Middle frontal gyrus (tissue), 1 donor: Measurements from ENCODE around the gene SLC43A2.

Experiments
- DNase-seq: peaks from one replicate; pipeline ENCODE4 v3.0.0-alpha.2; 2015; ENCODE audit warnings: low spot score; ENCODE audit errors: extremely low spot score

The SLC43A2 gene

DNA sequence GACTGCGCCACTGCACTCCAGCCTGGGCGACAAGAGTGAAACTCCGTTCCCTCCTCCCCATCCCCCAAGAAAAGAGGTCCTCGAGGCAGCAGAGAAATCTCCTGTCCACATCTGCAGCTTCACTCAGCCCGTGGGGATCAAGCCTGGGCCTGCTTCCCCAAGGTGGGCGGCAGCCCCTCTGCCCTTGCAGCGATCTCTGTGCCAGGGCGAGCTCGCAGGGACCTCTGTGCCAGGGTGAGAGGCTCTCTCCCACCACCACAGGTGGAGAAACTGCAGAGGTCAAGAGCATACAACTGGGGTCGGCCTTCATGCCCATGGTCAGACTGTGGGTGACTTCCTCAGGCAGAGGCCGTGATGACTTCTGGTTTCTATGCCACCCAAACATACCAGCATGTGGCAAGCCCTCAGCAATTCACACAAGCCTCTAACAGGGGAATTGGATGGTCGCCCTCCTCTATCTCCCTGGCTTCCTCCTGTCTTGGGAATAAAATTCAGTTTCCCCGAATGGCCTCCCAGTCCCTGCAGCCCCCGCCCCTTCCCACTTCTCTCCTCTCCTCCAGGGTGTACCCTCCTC lies 5.5 kb downstream of the SLC43A2 start:
- DNase-seq, result no peak

DNA sequence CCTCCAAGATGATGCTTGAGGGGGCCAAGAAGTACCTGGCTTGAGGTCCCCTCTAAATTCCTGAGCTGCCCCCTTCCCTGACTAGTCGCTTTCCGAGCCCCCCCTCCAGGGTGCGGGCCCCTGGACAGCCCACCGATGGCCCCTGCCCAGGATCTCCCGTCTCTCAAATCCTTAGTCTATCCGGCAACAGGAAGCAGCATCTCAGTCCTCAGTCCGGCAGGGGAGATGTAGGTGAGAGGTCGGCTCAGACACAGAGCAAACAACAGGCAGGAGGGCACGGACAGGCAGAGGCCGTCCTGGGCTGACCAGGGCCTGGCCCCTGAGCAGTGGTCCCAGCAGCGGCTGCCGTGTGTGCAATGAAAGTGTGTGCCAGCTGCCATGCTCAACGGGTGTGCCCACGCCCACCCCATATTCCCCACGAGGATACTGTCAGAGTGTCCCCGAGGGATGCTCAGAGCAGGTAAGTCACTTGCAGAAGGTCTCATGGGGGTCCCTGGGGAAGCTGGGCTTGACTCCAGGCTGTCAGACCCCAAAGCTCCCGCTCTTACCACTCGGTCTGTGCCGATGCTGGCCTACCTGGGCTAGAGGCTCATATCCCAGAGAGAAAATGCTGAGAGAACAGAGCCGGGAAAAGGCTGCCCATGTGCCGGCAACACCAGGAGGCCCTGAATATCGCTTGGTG lies 7.2 kb downstream of the SLC43A2 start:
- no peak for DNase-seq

DNA sequence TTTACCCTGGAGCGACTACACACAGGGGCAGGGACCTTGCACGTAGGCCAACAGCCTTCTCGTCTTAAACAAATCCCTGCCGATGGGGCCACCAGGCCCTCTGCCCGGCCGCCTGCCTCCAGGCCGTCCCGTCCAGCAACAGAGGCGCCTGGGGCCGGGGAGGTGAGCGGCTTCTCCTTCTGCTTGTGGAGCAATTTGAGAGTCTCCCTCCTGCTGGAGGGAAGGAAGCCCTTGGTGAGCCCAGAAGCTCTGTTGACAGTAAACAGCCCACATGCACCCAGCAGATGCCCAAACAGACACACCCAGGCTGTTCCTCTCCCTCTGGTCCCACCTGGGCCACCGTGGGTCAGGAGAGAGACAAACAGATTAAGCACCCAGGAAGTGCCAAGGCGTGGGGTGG lies 8.1 kb downstream of the SLC43A2 start:
- no peak for DNase-seq

DNA sequence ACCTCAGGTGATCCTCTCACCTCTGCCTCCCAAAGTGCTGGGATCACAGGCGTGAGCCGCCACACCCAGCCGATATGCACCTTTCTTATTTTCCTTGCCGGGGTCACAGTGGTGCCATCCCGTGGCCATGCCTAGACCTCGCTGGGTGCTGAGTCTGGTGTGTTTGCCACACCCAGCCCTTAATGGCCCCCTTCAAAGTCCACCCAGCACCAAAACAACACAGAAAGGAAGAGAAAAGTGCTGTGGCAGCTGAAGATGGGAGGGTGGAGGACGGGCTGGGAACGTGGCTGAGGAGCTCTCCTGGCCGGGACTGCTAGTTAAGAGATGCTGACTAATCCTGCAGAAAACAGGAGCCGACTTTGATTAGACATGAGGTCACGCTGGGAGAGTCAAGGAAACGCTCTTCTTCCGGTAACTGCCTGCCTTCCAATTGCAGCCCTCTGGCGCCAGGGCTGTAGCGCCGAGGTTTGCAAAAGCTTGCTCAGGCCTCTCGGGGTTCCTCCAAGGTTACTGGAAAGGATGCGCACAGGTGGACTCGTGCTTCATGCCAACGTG lies 10.9 kb downstream of the SLC43A2 start:
- no peak for DNase-seq

DNA sequence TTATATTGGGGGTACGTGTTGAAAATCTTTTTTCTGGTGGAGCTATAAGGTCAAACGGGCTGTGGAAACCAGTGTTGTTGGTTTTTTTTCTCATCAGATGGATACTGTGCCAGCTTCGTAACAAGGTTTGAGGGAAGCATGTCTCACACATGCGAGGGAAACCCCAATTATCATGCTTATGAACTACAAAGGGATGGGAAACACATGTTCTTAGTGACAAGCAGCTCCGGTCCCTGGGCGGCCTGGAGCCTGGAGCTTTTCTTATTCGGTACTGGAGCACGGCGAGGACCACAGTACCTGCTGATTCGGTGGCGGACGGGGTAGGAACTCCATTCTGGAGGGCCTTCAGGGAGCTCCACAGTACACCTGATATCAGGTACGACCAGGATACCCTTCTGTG lies 12.5 kb downstream of the SLC43A2 start:
- DNase-seq, result no peak

DNA sequence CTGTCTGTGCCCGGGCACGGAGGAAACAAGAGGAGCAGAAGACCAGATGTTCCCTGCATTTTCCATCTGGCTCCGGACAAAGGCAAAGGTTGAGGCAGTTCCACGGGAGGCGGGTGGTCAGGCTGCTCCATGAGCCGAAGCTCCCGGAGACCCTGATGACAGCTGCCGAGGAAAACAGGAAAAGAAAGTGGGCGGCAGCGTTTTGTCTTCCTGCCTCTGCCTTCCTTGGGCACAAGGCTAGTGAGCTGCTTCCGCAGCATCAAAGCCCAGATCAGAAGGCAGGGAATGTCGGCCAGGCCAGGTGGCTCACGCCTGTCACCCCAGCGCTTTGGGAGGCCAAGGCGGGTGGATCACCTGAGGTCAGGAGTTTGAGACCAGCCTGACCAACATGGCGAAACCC lies 16.2 kb downstream of the SLC43A2 start:
- DNase-seq, result no peak

DNA sequence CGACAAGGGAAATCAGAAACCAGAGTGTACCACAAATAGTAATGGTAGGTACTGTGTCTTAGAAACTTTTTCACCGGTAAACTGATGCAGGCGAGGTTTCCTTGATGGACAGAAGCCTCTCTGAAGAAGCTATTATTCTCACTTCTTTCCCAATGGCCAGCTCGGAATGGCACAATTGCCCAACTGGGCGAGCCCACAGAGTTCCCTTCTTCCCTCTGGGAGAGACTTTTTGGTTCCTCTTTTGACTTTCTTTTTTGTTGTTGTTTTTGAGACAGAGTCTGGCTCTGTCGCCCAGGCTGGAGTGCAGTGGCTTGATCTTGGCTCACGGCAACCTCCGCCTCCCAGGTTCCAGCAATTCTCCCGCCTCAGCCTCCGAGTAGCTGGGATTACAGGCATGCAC lies 16.9 kb downstream of the SLC43A2 start:
- DNase-seq, result no peak

DNA sequence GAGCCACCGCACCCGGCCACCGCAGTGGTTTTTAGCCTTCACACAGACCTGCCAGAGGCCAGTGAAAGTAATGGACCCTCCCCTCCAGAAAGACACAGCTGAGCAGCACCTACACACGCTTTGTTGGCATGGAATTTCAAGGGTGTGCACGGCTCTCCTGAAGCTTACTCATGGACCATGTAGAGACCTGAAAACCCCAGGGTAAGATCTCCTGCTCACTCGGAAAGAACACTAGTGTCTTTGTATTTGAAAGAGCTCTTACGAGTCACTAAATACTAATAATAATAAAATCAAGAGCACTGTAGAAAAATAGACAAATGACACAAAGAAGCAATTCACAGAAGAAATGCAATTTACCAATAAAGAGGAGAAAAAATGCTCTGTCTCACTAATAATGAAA lies 20.0 kb downstream of the SLC43A2 start:
- no peak for DNase-seq

DNA sequence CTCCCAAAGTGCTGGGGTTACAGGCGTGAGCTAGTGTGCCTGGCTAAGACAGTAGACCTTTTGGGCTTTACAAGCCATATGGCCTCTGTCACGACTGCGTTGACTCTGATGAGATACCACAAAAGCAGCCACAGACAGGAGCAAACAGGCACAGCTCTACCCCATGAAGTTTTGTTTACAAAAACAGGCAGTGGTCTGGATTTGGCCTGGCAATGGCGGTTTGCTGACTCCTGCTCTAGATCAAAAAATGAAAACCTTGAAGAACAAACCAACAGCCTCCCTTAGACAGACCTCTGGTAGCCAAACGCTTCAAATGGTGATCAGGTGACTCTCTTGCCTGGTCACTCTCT lies 20.7 kb downstream of the SLC43A2 start:
- DNase-seq, result no peak

DNA sequence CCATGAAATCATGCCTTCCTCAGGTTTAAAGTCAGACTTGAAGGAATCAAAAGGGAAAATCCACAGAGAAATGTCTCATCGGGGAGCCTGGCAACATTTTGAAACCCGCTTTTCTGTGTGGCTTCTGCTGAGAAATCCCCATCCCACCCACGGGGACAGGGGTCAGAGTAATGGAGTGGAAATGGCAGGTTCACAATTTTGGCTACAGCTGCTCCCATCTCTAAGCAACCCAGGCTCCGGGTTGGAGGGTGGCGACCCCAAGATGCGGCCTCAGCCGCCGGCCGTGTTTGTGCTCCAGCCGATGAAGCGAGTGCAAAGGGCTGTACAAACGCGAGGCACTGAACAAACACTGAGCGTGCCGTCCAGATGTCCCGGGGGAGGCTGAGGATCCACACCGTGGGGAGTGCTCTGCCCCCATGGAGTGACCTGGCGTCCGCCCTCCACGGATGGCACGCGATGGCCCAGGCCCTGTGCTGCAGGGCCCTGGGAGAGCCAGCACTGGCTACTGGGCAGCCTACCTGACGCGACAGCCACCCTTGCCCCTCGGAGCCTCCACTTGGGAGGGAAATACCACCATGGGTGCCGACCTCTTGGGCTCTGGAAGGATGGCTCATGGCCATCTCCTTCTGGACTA lies 22.2 kb downstream of the SLC43A2 start:
- DNase-seq, result no peak

DNA sequence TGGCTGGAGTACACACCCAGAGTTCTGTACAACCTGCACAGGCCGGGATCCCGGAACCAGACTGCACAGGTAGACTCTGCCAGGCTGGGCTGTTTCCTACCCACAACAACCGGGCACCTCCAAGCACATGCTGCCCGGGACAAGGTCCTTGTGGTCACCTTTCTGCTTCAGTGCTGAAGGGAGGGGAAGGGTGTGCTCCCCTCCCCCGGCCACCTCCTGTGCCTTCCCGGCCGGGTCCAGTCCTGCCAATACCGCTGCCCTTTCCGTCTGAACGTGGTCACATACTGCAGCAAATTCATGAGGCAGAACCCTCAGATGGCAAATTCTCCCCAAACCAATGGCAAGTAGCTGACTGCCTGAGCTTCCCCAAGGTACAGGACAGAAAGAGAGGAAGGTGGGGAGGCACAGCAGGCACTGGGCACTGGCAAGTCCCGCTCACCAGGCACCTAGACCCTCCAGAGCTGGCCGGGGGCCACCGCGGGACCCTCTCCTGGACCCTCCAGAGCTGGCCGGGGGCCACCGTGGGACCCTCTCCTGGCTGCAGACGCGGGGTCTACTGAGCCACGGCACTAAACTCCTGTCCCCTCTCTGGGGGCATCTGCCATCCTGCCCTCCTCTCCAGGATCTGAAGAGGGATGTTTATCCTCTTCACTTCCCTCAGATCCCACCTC lies 22.8 kb downstream of the SLC43A2 start:
- DNase-seq, result no peak

DNA sequence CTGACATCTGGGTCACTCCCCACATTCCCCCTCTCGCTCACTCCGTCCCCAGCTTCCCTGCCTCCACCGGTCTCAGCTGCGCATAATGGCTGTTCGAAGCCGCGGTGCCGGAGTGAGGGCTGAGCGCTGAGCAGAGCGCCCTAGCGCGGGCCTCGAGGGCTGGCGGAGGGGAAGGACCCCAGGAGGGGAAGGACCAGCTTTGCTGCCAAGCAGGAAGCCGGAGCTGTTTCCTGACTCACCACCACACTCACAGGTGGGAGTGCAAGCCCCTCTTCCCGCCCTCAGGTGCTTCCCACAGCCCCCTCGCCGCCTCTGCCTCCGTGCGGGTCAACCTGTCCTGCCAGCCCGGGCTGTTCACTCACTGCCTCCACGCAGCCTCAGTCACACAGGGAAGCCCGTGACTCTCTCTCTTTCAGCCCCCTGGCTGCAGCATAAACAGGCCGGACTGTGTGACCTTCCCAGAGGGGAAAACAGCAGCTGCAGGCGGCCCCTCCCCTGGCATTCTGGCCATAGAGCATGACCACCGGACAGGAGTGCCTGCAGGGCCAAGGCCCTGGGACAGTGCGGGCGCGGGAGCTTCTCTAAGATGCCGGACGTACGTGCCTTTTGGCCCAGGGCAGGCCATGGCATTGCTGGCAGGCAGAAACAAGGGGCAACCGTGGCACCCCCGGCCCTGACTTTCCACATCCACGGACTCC lies 23.7 kb downstream of the SLC43A2 start:
- DNase-seq, result no peak

DNA sequence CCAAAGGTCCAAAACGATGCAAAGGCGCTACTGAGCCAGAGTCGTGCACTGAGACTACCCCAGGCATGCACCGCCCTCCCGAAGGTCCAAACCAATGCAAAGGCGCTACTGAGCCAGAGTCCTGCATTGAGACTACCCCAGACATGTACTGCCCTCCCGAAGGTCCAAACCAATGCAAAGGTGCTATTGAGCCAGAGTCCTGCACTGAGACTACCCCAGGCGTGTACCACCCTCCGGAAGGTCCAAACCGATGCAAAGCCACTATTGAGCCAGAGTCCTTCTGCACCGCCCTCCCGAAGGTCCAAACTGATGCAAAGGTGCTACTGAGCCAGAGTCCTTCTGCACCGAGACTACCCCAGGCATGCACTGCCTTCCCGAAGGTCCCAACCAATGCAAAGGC lies 27.1 kb downstream of the SLC43A2 start:
- no peak for DNase-seq

DNA sequence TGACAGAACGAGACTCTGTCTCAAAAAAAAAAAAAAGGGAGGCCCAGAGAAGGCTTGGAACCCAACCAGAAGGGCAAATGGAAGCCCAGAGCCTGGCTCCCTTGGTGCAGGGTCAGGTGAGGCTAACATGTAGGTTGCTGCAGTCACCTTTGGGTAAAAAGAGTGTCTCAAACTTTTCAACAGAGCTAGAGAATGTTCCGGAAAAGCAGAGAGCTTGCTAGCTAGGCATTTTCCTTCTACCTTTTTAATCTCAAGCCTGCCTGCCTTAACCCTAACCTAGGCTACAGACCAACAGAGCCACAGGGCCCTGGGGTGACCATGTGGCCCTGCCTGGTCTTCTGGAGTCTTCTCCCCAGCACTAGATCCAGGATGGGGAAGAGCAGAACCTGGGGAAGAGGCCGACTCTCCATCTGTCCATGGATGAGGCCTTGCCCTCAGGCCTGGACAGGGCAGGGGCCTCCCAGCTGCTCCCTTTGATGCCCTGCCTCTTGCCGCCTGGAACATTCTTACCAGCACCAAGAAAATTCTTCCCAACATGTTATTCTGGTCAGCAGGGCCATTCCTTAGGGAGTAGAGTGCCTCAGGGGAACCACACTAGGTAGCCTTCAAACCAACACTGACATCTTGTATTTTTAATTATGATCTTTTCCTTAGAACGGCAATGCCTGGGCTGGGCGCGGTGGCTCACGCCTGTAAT lies 30.1 kb downstream of the SLC43A2 start:
- DNase-seq, result no peak

DNA sequence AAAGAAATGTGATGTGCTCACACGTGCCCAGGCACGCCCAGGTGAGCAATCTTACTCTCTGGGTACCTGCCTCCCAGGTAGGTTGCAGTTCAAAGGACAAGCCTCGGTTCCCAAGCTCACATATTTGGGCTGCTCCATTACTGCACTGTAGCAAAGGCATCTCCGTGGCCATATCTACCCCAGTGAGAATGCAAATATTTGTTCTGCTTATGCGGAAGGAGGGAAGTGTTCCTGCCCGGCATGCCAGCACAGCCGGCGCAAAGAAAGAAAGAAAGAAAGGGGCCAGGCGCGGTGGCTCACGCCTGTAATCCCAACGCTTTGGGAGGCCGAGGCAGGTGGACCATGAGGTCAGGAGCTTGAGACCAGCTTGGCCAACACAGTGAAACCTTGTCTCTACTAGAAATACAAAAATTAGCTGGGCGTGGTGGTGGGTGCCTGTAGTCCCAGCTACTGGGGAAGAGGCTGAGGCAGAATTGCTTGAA lies 30.7 kb downstream of the SLC43A2 start:
- DNase-seq, result no peak

DNA sequence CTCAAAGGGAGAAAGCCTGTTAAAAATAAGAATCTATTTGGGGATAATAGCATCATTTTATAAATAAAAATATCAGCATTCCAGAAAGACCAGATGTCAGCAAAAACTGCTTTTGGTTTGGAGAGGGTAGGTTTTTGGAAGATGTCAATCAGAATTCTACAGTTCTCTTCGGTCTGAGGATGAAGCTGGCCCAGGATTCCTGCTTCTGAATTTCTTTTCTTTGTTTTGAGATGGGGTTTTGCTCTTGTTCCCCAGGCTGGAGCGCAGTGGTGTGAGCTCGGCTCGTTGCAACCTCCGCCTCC lies 35.1 kb downstream of the SLC43A2 start:
- no peak for DNase-seq

DNA sequence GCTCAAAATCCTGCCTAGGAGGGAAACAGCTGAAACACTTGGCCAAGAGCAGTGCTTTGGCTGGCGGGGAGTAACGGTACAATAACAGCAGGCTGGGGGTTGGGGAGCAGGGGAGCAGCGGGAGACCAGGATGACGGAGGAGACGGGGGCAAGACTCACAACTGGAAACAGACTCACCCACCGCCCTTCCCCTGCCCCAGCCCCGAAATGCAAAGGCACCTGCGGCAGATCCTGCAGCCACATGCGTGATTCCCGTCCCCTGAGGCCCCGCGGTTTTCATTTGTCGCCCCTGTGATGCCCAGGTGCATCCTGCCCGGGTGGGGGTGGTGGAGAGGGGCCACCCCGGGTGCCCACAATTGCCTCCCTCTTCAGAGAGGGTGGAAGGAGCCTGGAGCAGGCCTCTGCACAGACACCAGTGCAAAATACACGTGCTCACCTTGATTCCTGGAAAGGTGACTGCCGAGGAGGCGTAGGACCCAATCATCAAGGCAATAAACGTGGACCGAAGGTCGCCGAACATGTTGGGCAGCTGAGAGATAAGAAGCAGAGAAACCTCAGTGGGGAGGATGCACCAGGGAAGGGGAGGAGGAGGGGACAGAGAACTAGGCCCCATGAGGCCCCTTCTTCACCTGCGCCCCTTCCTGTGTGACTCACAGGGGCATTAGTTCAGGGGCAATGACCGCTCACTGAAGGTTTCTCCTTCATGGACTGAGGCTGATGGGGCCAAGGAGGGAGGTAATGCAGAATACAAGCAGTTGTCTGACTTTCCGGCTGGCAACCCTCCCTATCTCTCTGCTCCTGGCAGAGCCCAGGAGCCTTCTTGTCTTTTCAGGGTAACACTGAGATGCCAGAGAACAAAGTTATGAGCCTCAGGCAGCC lies 35.6 kb downstream of the SLC43A2 start:
- DNase-seq, result no peak

DNA sequence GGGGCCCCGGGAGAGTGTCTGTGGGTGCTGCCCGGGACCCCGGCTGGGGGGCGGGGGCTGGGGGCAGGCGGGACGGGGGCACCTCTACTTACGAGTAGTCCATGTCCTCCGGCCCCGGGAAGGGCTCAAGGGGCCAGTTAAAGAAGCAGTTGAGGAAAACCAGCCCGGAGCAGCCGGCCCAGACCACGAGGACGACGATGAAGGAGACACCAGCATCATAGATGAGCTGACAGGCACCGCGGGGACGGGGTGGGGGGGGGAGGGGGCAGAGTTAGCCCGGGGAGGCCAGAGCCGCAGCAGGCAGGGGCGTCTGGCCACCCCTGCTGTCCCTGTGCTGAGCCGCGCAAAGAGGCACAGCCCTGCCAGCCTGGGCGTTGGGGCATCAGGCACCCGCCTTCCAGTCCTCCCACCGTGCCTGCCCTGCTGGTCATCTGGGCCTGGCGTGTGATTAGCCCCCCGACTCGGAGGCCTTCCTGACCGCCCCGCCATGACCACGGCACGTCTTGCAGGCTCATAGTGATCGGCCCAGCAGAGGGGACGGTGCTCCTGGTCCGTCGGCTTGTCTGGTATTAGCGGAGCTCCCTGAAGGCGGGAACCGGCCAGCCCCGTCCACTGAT lies 37.1 kb downstream of the SLC43A2 start:
- DNase-seq, result no peak

DNA sequence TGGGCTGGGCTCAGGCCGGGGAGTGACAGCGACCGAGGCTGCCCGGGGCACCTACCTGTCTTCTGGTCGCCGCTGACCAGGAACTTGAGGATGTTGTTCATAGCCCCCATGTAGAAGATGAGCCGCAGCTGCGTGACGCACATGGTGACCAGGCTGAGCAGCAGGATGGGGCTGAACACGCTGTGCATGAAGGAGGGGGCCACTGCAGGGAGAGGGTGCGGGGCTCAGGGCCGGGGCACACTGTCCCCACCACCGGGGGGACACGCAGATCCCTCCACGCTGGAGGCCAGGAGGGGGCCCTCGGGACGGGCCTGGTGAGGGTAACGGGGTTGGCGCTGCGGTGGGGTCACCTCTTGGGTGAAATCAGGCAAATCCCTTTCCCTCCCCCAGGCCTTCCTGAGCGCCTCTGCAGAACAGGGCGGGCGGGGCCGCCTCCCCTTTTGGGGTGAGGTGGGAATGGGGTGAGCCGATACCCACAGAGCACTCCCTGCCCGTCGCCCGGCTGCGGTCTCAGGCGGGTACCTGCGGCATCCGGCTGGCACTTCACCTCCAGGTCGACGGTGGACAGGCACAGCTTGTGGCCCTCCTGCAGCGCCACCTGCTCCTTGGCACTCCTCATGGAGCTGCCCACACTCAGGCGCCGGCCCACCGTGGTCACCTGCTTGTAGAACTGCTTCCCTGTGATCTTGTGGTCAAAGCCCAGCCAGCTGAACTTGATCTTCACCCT lies 37.7 kb downstream of the SLC43A2 start:
- DNase-seq, result no peak
